ENCODE data around the gene COX6B2.

Gene COX6B2

DNA sequence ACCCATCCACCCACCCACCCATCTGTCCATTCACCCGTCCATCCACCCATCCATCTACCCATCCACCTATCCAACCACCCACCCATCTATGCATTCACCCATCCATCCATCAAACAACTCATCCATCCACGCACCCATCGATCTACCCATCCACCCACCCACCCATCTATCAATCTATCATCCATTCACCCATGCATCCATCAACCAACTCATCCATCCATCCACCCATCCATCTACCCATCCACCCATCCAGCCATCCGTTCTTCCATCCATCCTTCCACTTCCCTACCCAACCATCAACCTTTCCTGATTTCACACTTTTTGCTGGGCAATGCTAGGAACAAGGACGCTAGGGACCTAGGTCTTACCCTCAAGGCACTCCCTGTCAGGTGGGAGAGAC is 27.5 kb upstream of the COX6B2 start:
- H3K4me3 ChIP-seq (replicated peaks; ENCODE audit: low read depth, low read length) = no peak overlapping the region

DNA sequence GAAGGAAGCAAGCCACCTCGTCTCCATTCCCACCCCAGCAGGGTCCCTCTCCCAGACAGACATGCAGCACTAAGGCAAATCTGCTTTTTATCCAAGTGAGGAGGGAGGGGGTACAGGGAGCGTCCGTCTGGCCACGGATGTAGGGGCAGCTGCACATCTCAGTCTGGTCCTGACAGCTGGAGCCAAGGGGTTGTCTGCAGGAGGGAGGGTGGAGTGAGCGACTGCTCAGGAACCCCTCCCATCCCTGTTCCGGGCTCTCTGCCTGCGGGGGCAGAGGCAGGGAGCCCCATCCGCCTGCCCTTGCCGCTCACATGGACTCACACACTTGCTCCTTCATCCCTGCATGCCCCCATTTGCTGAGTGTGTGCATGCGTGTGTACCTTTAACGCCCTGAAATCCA is 24.7 kb upstream of the COX6B2 start:
- DNase-seq (ENCODE audit: low read depth) = no peak
- H3K4me3 ChIP-seq (replicated peaks; ENCODE audit: low read depth, low read length) = no peak overlapping the region
- TF ChIP-seq, protein P1, sequence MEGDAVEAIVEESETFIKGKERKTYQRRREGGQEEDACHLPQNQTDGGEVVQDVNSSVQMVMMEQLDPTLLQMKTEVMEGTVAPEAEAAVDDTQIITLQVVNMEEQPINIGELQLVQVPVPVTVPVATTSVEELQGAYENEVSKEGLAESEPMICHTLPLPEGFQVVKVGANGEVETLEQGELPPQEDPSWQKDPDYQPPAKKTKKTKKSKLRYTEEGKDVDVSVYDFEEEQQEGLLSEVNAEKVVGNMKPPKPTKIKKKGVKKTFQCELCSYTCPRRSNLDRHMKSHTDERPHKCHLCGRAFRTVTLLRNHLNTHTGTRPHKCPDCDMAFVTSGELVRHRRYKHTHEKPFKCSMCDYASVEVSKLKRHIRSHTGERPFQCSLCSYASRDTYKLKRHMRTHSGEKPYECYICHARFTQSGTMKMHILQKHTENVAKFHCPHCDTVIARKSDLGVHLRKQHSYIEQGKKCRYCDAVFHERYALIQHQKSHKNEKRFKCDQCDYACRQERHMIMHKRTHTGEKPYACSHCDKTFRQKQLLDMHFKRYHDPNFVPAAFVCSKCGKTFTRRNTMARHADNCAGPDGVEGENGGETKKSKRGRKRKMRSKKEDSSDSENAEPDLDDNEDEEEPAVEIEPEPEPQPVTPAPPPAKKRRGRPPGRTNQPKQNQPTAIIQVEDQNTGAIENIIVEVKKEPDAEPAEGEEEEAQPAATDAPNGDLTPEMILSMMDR (IDR thresholded peaks at IDR 0.05; ENCODE audit: low read length, missing control alignments) = no peak

More for the DNA sequence above, 27.5 kb upstream of the COX6B2 start:
- TF ChIP-seq, protein P1 (IDR thresholded peaks at IDR 0.05; ENCODE audit: low read length, missing control alignments) = no peak
- no peak for DNase-seq (ENCODE audit: low read depth)

DNA sequence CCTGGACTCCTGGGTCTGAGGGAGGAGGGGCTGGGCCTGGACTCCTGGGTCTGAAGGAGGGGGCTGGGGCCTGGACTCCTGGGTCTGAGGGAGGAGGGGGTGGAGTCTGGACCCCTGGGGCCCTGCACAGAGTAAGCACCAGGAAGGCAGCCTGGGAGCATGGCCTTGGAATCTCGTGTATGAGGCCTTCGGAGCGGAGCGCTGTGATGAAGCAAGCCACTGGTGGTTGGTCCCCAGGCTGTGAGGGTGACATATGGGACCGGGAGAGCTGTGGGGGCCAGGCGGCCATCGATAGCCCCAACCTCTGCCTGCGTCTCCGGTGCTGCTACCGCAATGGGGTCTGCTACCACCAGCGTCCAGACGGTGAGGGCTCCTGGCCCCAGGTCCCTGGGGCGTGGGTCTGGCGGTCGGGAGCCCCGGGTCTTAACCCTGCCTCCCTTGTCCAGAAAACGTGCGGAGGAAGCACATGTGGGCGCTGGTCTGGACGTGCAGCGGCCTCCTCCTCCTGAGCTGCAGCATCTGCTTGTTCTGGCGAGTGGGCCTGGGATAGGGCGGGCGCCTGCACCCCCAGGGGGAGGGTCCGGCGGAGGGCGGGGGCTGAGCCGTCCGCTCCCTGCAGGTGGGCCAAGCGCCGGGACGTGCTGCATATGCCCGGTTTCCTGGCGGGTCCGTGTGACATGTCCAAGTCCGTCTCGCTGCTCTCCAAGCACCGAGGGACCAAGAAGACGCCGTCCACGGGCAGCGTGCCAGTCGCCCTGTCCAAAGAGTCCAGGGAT is 23.0 kb upstream of the COX6B2 start:
- DNase-seq (ENCODE audit: low read depth) = no peak
- TF ChIP-seq, protein P1 (IDR thresholded peaks at IDR 0.05; ENCODE audit: low read length, missing control alignments) = no peak
- no peak overlapping the region for H3K4me3 ChIP-seq (replicated peaks; ENCODE audit: low read depth, low read length)

DNA sequence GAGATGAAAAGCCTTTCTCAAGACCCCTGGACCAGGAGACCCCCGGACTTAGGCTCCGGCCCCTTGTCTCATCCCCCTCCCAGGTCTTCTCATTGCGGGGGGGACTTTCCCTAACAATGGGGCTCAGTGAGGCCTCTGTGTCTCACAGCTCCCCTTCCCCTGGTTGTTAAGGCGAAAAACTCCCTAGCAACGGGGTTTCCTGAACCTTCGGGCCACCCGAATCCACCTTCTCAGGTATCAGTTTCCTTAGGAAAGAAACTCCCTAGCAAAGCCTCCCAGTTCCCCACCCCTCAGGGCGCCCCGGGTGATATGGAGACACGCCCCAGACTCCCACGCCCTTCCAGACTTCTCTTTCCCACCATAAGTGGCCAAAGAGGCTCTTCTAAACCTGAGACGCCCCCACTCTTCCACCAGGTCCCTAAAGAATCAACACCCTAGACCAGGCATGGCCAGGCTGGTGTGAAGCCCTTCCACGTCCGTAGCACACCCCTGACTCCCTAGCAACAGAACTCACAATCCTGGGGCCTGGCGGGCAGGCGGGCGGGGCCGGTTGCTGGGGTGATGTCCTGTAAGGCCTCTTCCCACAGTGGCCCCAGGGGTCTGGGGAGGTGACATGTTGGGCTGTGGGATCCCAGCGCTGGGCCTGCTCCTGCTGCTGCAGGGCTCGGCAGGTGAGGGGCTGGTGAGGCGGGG is 21.9 kb upstream of the COX6B2 start, which contains the start of gene TMEM190:
TSS of gene TMEM190 (plus strand) at position 586 of the 693 bp plus-strand sequence. CDS start at position 614, 28 bp downstream.
- TF ChIP-seq, protein P1 (IDR thresholded peaks at IDR 0.05; ENCODE audit: low read length, missing control alignments) = no peak
- no peak within 1 kb of the TSS for H3K4me3 ChIP-seq (replicated peaks; ENCODE audit: low read depth, low read length)
- DNase-seq (ENCODE audit: low read depth) = no peak

DNA sequence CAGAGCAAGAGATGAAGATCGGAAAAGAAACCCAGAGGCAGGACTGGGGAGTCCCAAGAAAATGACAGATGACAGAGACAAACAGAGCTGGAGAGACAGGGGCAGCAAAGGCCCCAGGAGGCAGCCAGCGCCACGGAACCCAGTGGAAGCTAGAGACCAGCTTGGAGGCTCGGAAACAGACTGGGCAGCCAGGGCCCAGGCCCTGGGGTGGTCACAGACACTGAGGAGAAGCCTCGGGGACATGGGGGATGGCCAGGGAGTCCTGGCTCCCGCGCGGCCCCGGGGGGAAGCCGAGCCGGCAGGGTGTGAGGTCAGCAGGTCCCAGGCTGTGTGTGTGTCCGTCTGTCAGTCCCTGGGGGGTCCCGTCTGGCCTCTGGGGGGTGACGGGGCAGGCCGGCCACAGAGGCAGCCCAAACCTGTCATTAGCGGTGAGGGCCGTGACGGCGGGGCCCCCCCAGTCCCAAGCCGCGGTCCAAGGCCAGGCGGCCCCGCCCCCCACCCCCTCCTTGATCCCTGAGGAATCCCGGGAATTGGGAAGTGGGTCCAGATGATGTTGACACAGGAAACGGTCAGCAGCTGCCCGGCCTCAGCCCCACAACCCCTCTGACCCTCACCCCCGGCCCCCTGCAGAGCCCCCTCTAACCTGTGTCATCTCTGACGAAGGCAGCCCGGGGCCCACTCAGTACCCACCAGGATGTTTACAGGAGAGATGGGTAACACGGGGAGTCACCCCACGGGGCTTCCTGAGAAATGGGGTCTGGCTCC is 19.7 kb upstream of the COX6B2 start:
- DNase-seq (ENCODE audit: low read depth) = peak; percentile 24
- TF ChIP-seq, protein P1 (IDR thresholded peaks at IDR 0.05; ENCODE audit: low read length, missing control alignments) = no peak
- H3K4me3 ChIP-seq (replicated peaks; ENCODE audit: low read depth, low read length) = no peak overlapping the region

DNA sequence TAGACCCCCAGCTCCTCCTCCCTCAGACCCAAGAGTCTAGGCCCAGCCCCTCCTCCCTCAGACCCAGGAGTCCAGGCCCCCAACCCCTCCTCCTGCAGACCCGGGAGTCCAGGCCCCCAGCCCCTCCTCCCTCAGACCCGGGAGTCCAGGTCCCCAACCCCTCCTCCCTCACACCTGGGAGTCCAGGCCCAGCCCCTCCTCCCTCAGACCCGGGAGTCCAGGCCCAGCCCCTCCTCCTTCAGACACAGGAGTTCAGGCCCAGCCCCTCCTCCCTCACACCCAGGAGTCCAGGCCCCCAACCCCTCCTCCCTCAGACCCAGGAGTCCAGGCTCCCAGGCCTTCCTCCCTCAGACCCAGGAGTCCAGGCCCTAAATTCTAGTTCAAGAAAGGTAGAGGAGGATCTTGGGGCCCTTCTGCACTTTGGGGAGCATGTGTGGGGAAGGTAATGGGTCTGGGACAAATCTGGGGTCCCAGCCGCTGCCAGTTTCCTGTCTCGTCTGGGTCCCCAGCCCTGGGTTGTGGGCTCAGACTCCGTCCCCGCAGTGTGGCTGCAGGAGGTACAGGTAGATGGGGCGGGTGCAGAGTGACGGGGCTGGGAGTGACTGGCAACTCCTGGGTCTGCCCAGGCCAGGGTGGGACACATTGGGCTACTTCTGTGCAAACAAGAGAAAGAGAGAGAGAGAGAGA is 18.9 kb upstream of the COX6B2 start:
- no peak overlapping the region for H3K4me3 ChIP-seq (replicated peaks; ENCODE audit: low read depth, low read length)
- TF ChIP-seq, protein P1 (IDR thresholded peaks at IDR 0.05; ENCODE audit: low read length, missing control alignments) = no peak
- DNase-seq (ENCODE audit: low read depth) = no peak

Data from fibroblast of pulmonary artery (primary cell).